ENCODE measurements around the gene HNRNPLL.

HNRNPLL gene

DNA sequence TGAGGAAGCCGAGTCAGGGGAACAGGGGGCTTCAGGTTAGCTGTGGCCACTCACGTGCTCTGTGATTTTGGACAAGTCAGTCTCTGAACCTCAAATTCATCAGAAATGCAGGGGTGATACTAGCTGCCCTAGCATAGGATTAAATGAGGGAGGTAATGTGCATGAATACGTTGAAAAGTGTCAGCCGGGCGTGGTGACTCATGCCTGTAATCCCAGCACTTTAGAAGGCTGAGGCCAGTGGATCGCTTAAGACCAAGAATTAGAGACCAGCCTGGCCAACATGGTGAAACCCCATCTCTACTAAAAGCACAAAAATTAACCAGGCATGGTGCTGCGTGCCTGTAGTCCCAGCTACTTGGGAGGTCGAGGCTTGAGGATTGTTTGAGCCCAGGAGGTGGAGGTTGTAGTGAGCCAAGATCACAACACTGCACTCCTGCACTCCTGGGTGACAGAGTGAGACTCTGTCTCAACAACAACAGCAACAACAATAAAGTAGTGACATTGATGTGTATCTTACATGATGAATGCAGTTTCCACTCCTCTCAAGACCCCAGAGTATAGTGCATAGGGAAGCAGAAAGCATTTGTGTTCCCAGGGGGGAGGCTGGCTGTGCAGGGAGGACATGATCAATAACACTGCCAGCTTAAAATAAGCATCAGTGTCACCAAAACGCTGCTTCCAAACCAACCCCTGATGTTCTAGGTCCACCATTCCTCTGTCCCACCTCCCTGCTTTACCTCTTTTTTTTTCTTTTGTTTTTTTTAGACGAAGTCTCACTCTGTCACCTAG is 68.8 kb downstream of the HNRNPLL start:
- no peak for DNase-seq (ENCODE audit: low read depth)
- no peak overlapping the region for H3K4me3 ChIP-seq (ENCODE audit: control insufficient read depth, low read depth, low read length)
- TF ChIP-seq, protein P1, sequence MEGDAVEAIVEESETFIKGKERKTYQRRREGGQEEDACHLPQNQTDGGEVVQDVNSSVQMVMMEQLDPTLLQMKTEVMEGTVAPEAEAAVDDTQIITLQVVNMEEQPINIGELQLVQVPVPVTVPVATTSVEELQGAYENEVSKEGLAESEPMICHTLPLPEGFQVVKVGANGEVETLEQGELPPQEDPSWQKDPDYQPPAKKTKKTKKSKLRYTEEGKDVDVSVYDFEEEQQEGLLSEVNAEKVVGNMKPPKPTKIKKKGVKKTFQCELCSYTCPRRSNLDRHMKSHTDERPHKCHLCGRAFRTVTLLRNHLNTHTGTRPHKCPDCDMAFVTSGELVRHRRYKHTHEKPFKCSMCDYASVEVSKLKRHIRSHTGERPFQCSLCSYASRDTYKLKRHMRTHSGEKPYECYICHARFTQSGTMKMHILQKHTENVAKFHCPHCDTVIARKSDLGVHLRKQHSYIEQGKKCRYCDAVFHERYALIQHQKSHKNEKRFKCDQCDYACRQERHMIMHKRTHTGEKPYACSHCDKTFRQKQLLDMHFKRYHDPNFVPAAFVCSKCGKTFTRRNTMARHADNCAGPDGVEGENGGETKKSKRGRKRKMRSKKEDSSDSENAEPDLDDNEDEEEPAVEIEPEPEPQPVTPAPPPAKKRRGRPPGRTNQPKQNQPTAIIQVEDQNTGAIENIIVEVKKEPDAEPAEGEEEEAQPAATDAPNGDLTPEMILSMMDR (conservative IDR thresholded peaks at IDR 0.05; ENCODE audit: control insufficient read depth, insufficient read depth, low read depth, low read length): no peak

DNA sequence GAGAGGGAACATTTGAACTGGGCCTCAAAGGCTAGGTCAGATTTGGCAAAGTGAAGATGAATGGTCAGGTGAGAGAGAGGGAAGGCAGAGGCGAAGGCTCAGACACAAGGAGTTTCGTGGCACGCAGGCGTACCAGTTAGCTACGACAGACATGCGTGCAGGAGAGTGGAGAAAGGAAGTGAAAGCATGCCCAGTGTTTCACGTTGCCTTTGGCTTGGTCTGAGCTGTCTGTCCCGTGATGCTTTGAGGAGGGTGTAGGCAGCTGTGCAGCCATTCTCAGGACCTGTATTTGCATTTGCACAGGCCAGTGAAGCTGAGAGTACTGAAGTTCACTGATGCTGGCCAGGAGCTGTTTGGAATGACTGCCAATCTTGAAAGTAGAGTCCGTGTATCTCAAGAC is 69.5 kb downstream of the HNRNPLL start:
- DNase-seq (ENCODE audit: low read depth): no peak
- TF ChIP-seq, protein P1 (conservative IDR thresholded peaks at IDR 0.05; ENCODE audit: control insufficient read depth, insufficient read depth, low read depth, low read length): no peak

DNA sequence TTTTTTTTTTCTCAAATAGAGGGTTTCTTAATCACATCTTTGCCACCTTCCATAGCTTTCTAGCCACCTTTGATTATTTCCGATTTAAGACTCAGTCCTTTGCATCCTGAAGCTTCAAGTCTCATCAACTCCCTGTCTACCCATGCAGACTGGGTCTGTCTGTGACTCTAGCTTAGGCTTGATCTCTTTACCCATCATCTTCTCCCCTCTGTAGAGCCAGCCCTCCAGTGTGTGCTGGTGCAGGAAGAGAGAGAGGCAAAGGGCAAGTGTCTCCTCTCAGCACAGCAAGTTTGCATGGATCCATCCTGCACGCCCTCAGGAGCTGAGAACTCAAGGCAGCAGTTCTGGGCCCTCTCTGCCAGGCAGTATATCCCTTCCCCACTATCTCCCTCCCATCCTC is 70.4 kb downstream of the HNRNPLL start:
- DNase-seq (ENCODE audit: low read depth): no peak
- no peak overlapping the region for H3K4me3 ChIP-seq (ENCODE audit: control insufficient read depth, low read depth, low read length)
- TF ChIP-seq, protein P1 (conservative IDR thresholded peaks at IDR 0.05; ENCODE audit: control insufficient read depth, insufficient read depth, low read depth, low read length): no peak

More for the DNA sequence above, 69.5 kb downstream of the HNRNPLL start:
- no peak overlapping the region for H3K4me3 ChIP-seq (ENCODE audit: control insufficient read depth, low read depth, low read length)

DNA sequence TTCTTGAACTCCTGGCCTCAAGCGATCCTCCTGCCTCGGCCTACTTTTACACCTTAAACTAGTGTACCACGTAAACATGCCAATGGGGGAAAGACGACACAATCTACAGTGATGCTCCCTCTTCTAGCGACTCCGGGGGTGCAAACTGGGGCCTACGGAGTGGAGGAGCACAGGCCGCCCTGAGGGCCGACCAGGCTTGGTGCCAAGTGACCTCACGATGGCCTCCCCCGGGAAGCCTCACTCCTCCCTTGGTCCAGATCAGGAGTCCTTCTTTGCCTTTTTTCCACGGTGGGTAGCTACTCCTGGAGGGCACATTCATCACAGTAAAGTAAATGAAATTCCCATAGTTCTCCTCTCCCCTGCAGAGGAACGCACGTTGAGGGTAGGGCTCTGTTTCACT is 73.5 kb downstream of the HNRNPLL start:
- no peak for DNase-seq (ENCODE audit: low read depth)
- TF ChIP-seq, protein P1 (conservative IDR thresholded peaks at IDR 0.05; ENCODE audit: control insufficient read depth, insufficient read depth, low read depth, low read length): no peak
- H3K4me3 ChIP-seq (ENCODE audit: control insufficient read depth, low read depth, low read length): no peak overlapping the region

DNA sequence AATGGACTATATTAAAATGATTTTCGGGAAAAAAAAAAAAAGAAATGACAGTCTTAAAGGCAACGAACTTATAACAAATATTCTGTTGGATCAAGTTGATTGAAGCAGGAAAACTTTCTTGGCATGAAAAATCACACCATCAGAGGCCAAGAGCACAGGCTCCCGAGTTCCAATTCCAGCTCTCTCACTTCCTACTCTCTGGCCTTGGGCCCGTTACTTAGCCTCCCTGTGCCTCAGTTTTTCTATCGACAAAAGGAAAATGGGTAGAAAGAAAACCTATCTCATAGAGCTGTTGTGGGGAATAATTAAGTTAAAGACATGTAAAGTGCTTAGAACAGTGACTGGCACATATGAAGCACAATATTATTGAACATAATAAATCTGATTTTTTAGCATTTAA is 74.2 kb downstream of the HNRNPLL start:
- no peak for DNase-seq (ENCODE audit: low read depth)
- TF ChIP-seq, protein P1 (conservative IDR thresholded peaks at IDR 0.05; ENCODE audit: control insufficient read depth, insufficient read depth, low read depth, low read length): no peak
- peak overlapping the region; percentile 47 for H3K4me3 ChIP-seq (ENCODE audit: control insufficient read depth, low read depth, low read length)

DNA sequence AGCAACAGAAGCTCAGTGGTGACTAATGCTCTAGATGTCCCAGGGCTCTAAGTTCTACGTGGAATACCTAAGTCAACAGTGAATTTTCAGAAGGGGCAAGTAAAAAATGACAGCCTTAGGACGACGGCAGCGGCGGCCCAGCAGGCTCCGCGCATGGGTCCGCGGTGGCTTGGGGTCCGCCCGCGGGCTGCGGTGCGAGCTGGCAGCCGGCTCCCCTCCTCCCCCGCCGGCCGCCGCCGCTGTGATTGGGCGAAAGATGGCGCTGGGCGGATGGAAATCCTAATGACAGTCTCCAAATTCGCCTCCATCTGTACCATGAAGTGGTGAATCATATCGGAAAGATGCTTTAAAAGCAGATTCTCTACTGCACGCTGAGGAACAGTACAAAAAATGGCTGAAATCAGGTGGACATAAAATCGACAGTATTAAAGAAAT is 74.7 kb downstream of the HNRNPLL start:
- H3K4me3 ChIP-seq (ENCODE audit: control insufficient read depth, low read depth, low read length): peak overlapping the region; percentile 47
- peak; percentile 81 for DNase-seq (ENCODE audit: low read depth)

More for the DNA sequence above, 74.7 kb downstream of the HNRNPLL start:
- TF ChIP-seq, protein P1 (conservative IDR thresholded peaks at IDR 0.05; ENCODE audit: control insufficient read depth, insufficient read depth, low read depth, low read length): no peak

Measured in fibroblast of mammary gland (primary cell).